ENCODE results near the gene PCBP2. TPM values are rescaled to one million over a fixed set of nuclear protein-coding genes. Genes with fewer than 3 reads are reported as not detected.
A peak's percentile ranks its signal among the peaks of the same experiment; 100 is the strongest.

The PCBP2 gene
- total RNA-seq, 1 donor from 2014 or later, result 435 TPM

- Histone ChIP-seq H3K27ac (no peak overlapping the region), H3K27me3 (no peaks in the 10 kb centered on the region), H3K36me3 (no peaks in the 10 kb centered on the region), H2AFZ (replicated peaks) (no peak overlapping the region), H3F3A (ENCODE audit: low read depth) (peaks cover 23% of the 10 kb centered on the region), H4K20me1 (ENCODE audit: low read depth) (no peaks in the 10 kb centered on the region), H3K9me3 (ENCODE audit: low read depth) (no peaks in the 10 kb centered on the region), H3K4me2 (no peak overlapping the region), H3K79me2 (ENCODE audit: low read depth) (peaks cover 28% of the 10 kb centered on the region), H3K9ac (no peak overlapping the region), H3K4me3 (no peak overlapping the region), H3K4me1 (peaks cover 16% of the 10 kb centered on the region)
- Mint-ChIP-seq H3K36me3 (peaks cover 8% of the 10 kb centered on the region), H3K27me3 (ENCODE audit: insufficient read depth, low read depth) (peaks cover 9% of the 10 kb centered on the region), H3K4me3 (no peak overlapping the region), H3K4me1 (peaks cover 18% of the 10 kb centered on the region), H3K27ac (peak overlapping the region; percentile 32), H3K9me3 (no peaks in the 10 kb centered on the region)
- no peak for DNase-seq (ENCODE audit: low spot score)
- TF ChIP-seq EZH2 (IDR thresholded peaks at IDR 0.05), result no peak
- TF ChIP-seq EZH2phosphoT487 (IDR thresholded peaks at IDR 0.05), result no peak
These were observed 52.4 kb downstream of the PCBP2 start for GRCh38 chr12:53504004-53504920.

- H3K27me3 Mint-ChIP-seq (ENCODE audit: insufficient read depth, low read depth), result peaks cover 6% of the 10 kb centered on the region
- Histone ChIP-seq H3K4me3 (no peak overlapping the region), H3K9ac (peak overlapping the region; percentile 8), H3K79me2 (ENCODE audit: low read depth) (peaks cover 22% of the 10 kb centered on the region), H3K9me3 (ENCODE audit: low read depth) (no peaks in the 10 kb centered on the region), H3K36me3 (no peaks in the 10 kb centered on the region), H3K4me2 (no peak overlapping the region), H3F3A (ENCODE audit: low read depth) (peaks cover 14% of the 10 kb centered on the region), H3K4me1 (peaks cover 13% of the 10 kb centered on the region), H4K20me1 (ENCODE audit: low read depth) (no peaks in the 10 kb centered on the region), H3K27ac (no peak overlapping the region), H2AFZ (replicated peaks) (no peak overlapping the region), H3K27me3 (no peaks in the 10 kb centered on the region)
- H3K4me3 Mint-ChIP-seq, result no peak overlapping the region
- peaks cover 8% of the 10 kb centered on the region for H3K36me3 Mint-ChIP-seq
- TF ChIP-seq EZH2phosphoT487 (IDR thresholded peaks at IDR 0.05) (no peak), EZH2 (IDR thresholded peaks at IDR 0.05) (no peak), CTCF (IDR thresholded peaks at IDR 0.05) (no peak)
- no peaks in the 10 kb centered on the region for H3K9me3 Mint-ChIP-seq
- H3K27ac Mint-ChIP-seq, result peak overlapping the region; percentile 42
- peaks cover 14% of the 10 kb centered on the region for H3K4me1 Mint-ChIP-seq
- no peak for DNase-seq (ENCODE audit: low spot score)
These were observed 53.2 kb downstream of the PCBP2 start for GRCh38 chr12:53505086-53505485.

GRCh38 chr12:53505555-53506449 is 53.9 kb downstream of the PCBP2 start:
- no peak overlapping the region for H2AFZ ChIP-seq (replicated peaks)
- no peak for TF ChIP-seq EZH2phosphoT487 (IDR thresholded peaks at IDR 0.05)
- no peak for TF ChIP-seq CTCF (IDR thresholded peaks at IDR 0.05)
- TF ChIP-seq EZH2 (IDR thresholded peaks at IDR 0.05), result no peak
- peaks cover 13% of the 10 kb centered on the region for H3K4me1 Mint-ChIP-seq
- H3K4me3 ChIP-seq, result no peak overlapping the region
- no peaks in the 10 kb centered on the region for H3K36me3 ChIP-seq
- H3K4me2 ChIP-seq, result no peak overlapping the region
- H3F3A ChIP-seq (ENCODE audit: low read depth), result peaks cover 11% of the 10 kb centered on the region
- H3K4me1 ChIP-seq, result peaks cover 10% of the 10 kb centered on the region
- H3K36me3 Mint-ChIP-seq, result peaks cover 8% of the 10 kb centered on the region
- H3K79me2 ChIP-seq (ENCODE audit: low read depth), result peaks cover 20% of the 10 kb centered on the region
- H4K20me1 ChIP-seq (ENCODE audit: low read depth), result no peaks in the 10 kb centered on the region
- no peak overlapping the region for H3K4me3 Mint-ChIP-seq
- no peak overlapping the region for H3K9ac ChIP-seq
- H3K27ac Mint-ChIP-seq, result peak overlapping the region; percentile 42
- H3K27me3 Mint-ChIP-seq (ENCODE audit: insufficient read depth, low read depth), result peaks cover 6% of the 10 kb centered on the region
- H3K9me3 ChIP-seq (ENCODE audit: low read depth), result no peaks in the 10 kb centered on the region
- no peak overlapping the region for H3K27ac ChIP-seq
- DNase-seq (ENCODE audit: low spot score), result no peak
- H3K9me3 Mint-ChIP-seq, result no peaks in the 10 kb centered on the region
- H3K27me3 ChIP-seq, result no peaks in the 10 kb centered on the region
